Stimulated activated CD8-positive, alpha-beta memory T cell treated with anti-CD3 and anti-CD28 coated beads, Interleukin-15, amount 100 ng/mL, for 1 hour (primary cell): ENCODE measurements around the gene OR6V1.

ENCODE experiments used
- DNase-seq: peaks from one replicate; pipeline ENCODE4 v3.0.0-alpha.2; 2020; ENCODE audit warnings: low read depth

The OR6V1 gene

GRCh38 chr7:143052041-143052440 lies at the start of gene OR6V1:
Gene OR6V1, plus strand, starts transcription at chr7:143052341. Its CDS starts 0 bp downstream, at chr7:143052341.
- DNase-seq = no peak

GRCh38 chr7:143002898-143003297 lies 49.2 kb upstream of the OR6V1 start:
- no peak for DNase-seq

GRCh38 chr7:143003393-143004051 lies 48.6 kb upstream of the OR6V1 start:
- DNase-seq = no peak

- no peak for DNase-seq
These were observed 46.4 kb upstream of the OR6V1 start for GRCh38 chr7:143005632-143006260.

- peak; percentile 74 for DNase-seq
These were observed 43.9 kb upstream of the OR6V1 start for GRCh38 chr7:143008007-143008901.

- DNase-seq = no peak
These were observed 40.1 kb upstream of the OR6V1 start for GRCh38 chr7:143012001-143012400.

- no peak for DNase-seq
These were observed 39.7 kb upstream of the OR6V1 start for GRCh38 chr7:143012409-143012808.

GRCh38 chr7:143013473-143013872 lies 38.7 kb upstream of the OR6V1 start:
- DNase-seq = no peak

- DNase-seq = no peak
These were observed 38.2 kb upstream of the OR6V1 start for GRCh38 chr7:143013893-143014292.

GRCh38 chr7:143015084-143015483 lies 37.1 kb upstream of the OR6V1 start:
- no peak for DNase-seq

GRCh38 chr7:143015926-143016490 lies 36.1 kb upstream of the OR6V1 start:
- no peak for DNase-seq

GRCh38 chr7:143016996-143017395 lies 35.1 kb upstream of the OR6V1 start:
- no peak for DNase-seq

GRCh38 chr7:143018931-143019330 lies 33.2 kb upstream of the OR6V1 start:
- DNase-seq = no peak

GRCh38 chr7:143023047-143023446 lies 29.1 kb upstream of the OR6V1 start:
- no peak for DNase-seq

- DNase-seq = no peak
These were observed 26.8 kb upstream of the OR6V1 start for GRCh38 chr7:143025371-143025770.

GRCh38 chr7:143027032-143027431 lies 25.1 kb upstream of the OR6V1 start, which contains the start of gene OR9A2:
Gene OR9A2, minus strand, starts transcription at chr7:143027132. Its CDS starts 0 bp downstream, at chr7:143027132.
- no peak for DNase-seq

GRCh38 chr7:143027683-143028082 lies 24.5 kb upstream of the OR6V1 start:
- DNase-seq = no peak

GRCh38 chr7:143038635-143039034 lies 13.5 kb upstream of the OR6V1 start:
- DNase-seq = no peak

- DNase-seq = no peak
These were observed 11.9 kb upstream of the OR6V1 start for GRCh38 chr7:143040209-143040715.

GRCh38 chr7:143041346-143041745 lies 10.8 kb upstream of the OR6V1 start:
- DNase-seq = no peak

GRCh38 chr7:143042159-143042789 lies 9.9 kb upstream of the OR6V1 start:
- no peak for DNase-seq

GRCh38 chr7:143042790-143043271 lies 9.3 kb upstream of the OR6V1 start:
- no peak for DNase-seq
